ENCODE measurements around the gene IL12B. TPM values are rescaled to one million over a fixed set of nuclear protein-coding genes. Genes with fewer than 3 reads are reported as not detected.
A peak's percentile ranks its signal among the peaks of the same experiment; 100 is the strongest.

The IL12B gene
- total RNA-seq, 4 donors from 2014 or later: 0.17 TPM; not detected in 3

DNA sequence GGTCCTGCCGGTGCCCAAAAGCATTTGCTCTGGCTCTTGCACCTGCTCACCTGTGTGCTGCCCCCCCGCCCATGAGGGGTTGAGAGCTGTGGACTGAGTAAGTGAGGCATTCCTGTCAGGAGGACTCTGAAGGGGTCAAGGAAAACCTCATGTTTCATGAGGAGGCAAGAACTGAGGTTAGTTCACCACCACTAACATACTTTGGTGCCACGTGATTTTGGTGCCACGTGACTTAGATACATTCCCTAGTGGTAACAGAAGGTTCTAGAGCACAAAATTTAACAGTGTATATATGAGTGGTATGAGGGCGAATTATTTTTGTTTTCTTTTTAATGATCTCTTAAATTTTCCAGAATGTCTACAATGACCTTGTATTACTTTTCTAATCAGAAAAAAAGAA is 6.3 kb upstream of the IL12B start:
- WGBS: 92% methylated on average over 5 of the region's 5 CpGs
- no peak for DNase-seq (ENCODE audit: extremely low spot score)
- Histone ChIP-seq H3K36me3 (no peaks in the 10 kb centered on the region), H3K27ac (replicated peaks in 1 of 4) (no peak overlapping the region), H3K4me1 (peaks cover under 1 to 9% (median 2%) of the 10 kb centered on the region in 4 donors), H3K9me3 (no peaks in the 10 kb centered on the region), H3K27me3 (peaks cover 0 to 4% (median 1%) of the 10 kb centered on the region in 4 donors), H3K4me3 (no peak overlapping the region)
- no peak for TF ChIP-seq EP300 (IDR thresholded peaks at IDR 0.05)
- TF ChIP-seq POLR2A (IDR thresholded peaks at IDR 0.05; ENCODE audit: low read depth): no peak
- TF ChIP-seq, protein P1, sequence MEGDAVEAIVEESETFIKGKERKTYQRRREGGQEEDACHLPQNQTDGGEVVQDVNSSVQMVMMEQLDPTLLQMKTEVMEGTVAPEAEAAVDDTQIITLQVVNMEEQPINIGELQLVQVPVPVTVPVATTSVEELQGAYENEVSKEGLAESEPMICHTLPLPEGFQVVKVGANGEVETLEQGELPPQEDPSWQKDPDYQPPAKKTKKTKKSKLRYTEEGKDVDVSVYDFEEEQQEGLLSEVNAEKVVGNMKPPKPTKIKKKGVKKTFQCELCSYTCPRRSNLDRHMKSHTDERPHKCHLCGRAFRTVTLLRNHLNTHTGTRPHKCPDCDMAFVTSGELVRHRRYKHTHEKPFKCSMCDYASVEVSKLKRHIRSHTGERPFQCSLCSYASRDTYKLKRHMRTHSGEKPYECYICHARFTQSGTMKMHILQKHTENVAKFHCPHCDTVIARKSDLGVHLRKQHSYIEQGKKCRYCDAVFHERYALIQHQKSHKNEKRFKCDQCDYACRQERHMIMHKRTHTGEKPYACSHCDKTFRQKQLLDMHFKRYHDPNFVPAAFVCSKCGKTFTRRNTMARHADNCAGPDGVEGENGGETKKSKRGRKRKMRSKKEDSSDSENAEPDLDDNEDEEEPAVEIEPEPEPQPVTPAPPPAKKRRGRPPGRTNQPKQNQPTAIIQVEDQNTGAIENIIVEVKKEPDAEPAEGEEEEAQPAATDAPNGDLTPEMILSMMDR (IDR thresholded peaks at IDR 0.05): no peak
- TF ChIP-seq POLR2AphosphoS5 (IDR thresholded peaks at IDR 0.05): no peak
- intact Hi-C loops (cut with DNase I): no loop called here

DNA sequence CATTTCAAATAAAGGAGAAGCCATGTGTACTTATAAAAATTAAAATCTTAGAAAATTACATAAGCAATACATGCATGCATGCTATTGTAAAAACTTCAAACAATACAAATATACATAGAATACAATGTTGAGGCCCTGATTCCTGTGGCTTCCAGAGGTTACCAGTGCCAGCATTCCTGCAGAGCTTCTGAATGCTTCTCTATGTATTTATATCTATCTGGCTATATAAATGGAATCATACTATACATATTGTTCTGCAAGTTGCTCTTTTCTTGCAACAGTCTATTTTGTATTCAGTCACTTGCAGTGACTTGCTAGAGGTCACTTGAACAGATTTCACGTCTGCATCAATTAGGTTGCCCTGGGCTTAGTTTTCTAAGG is 3.2 kb upstream of the IL12B start:
- no peaks in the 10 kb centered on the region for H3K36me3 ChIP-seq
- TF ChIP-seq, protein P1 (IDR thresholded peaks at IDR 0.05): no peak
- TF ChIP-seq POLR2A (IDR thresholded peaks at IDR 0.05; ENCODE audit: low read depth) (no peak), POLR2AphosphoS5 (IDR thresholded peaks at IDR 0.05) (no peak), EP300 (IDR thresholded peaks at IDR 0.05) (no peak)
- H3K9me3 ChIP-seq: no peaks in the 10 kb centered on the region
- peaks cover 0 to 33% (median 6%) of the 10 kb centered on the region in 4 donors for H3K27me3 ChIP-seq
- H3K27ac ChIP-seq (replicated peaks in 1 of 4): no peak overlapping the region
- DNase-seq (ENCODE audit: extremely low spot score): peak; percentile 8
- intact Hi-C loops (cut with DNase I): no loop called here
- H3K4me1 ChIP-seq: peaks cover 4 to 17% (median 9%) of the 10 kb centered on the region in 4 donors
- no peak overlapping the region for H3K4me3 ChIP-seq
- 69% methylated on average over 1 of the region's 1 CpG for WGBS

DNA sequence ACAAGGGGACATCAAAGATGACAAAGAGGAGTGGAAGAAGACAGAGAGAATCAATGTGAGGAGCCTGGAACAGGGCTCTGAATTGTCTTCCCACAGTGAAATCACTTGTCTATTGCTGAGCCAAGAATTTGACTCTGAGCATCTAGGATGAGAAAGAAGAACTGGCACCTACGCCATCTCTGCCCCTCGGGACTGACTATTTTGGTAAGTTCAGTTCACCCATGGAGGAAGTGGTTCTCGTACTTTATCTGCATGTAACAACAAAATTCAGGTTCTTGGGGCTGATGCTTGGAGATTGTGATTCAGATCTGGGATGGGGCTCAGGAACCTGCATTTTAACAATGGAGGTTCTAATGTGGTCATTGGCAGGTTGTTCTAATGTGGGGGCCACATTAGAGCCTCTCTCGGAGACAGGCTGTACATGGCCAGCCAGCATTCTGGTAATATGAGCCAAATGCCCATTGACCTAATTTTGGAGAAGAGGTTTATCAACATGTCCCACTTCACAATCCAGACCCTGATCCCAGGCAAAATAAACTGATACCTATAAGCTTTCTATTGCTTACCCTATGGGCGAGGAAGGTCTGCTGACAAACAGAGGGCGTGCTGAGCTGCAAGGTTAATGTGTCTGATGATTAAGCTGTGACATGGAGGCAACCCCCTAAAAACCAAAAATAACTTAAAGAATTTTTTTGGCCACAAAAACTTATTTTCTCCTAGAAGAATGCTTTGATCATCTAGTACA is 2.7 kb upstream of the IL12B start:
- H3K27ac ChIP-seq (replicated peaks in 1 of 4): no peak overlapping the region
- intact Hi-C loops (cut with DNase I): no loop called here
- peaks cover 0 to 38% (median 6%) of the 10 kb centered on the region in 4 donors for H3K27me3 ChIP-seq
- TF ChIP-seq EP300 (IDR thresholded peaks at IDR 0.05) (no peak), POLR2AphosphoS5 (IDR thresholded peaks at IDR 0.05) (no peak), POLR2A (IDR thresholded peaks at IDR 0.05; ENCODE audit: low read depth) (no peak)
- TF ChIP-seq, protein P1 (IDR thresholded peaks at IDR 0.05): no peak
- DNase-seq (ENCODE audit: extremely low spot score): peak; percentile 60
- H3K4me1 ChIP-seq: peaks cover 4 to 15% (median 9%) of the 10 kb centered on the region in 4 donors
- no peak overlapping the region for H3K4me3 ChIP-seq
- H3K36me3 ChIP-seq: no peaks in the 10 kb centered on the region
- no peaks in the 10 kb centered on the region for H3K9me3 ChIP-seq
- 88% methylated on average over 6 of the region's 6 CpGs for WGBS

DNA sequence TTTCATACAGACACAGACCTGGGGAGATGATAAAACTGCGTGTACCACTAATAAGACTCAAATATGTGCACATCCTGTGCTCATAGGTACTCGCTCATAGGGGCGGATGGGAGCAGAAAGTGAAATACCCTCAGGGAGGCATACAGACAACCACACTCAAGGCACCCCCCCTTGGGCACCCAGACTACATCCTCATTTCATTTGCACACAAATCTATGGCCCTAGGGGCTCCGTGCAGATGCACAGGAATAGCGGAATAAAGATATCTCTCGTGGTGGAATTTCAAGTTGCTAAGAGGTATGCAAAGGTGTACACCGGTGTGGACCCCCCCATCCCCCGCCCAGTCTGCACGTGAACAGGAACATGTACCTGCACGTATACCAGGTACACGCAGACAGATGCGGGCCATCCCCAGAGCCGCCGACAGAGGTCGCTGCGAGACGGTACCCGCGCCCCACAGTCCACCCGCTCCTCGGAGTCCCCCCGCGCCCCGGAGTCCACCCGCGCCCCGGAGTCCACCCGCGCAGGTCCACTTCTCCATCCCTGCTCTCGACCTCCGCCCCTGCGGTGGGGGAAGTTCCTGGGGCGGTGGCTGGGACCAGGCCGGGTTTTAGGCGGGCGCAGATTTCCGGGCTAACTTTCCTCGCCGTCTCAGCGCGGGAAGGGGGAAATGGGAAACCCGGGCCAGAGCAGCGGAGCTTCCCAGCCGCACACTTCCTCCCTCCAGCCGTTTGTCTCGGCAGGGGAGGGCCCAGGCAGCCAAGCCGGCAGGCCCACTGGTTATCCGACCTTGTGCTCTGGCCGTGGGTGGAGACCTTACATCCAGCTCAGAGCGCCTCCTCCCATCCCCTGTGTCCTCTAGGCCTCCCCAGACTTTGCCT is 1.0 kb upstream of the IL12B start:
- H3K27ac ChIP-seq (replicated peaks in 1 of 4): no peak overlapping the region
- no peak for DNase-seq (ENCODE audit: extremely low spot score)
- no peaks in the 10 kb centered on the region for H3K36me3 ChIP-seq
- intact Hi-C loops (cut with DNase I): no loop called here
- H3K4me3 ChIP-seq: peak overlapping the region; percentile 42 to 60 (median 46)
- TF ChIP-seq, protein P1 (IDR thresholded peaks at IDR 0.05): peak; percentile 45 to 65 (median 48)
- no peak for TF ChIP-seq POLR2AphosphoS5 (IDR thresholded peaks at IDR 0.05)
- peaks cover 4 to 11% (median 9%) of the 10 kb centered on the region in 4 donors for H3K4me1 ChIP-seq
- 17% methylated on average over 19 of the region's 50 CpGs for WGBS
- H3K9me3 ChIP-seq: no peaks in the 10 kb centered on the region
- peaks cover 0 to 44% (median 6%) of the 10 kb centered on the region in 4 donors for H3K27me3 ChIP-seq
